ENCODE data around the gene MEX3C. TPM values are rescaled to one million over a fixed set of nuclear protein-coding genes. Genes with fewer than 3 reads are reported as not detected.

The MEX3C gene
- 27.2 TPM for total RNA-seq
- long read RNA-seq, partial matches to known transcripts = 0 of 2 reads
- long read RNA-seq, other reads (novel, unspliced or antisense) = 1 of 2 reads

DNA sequence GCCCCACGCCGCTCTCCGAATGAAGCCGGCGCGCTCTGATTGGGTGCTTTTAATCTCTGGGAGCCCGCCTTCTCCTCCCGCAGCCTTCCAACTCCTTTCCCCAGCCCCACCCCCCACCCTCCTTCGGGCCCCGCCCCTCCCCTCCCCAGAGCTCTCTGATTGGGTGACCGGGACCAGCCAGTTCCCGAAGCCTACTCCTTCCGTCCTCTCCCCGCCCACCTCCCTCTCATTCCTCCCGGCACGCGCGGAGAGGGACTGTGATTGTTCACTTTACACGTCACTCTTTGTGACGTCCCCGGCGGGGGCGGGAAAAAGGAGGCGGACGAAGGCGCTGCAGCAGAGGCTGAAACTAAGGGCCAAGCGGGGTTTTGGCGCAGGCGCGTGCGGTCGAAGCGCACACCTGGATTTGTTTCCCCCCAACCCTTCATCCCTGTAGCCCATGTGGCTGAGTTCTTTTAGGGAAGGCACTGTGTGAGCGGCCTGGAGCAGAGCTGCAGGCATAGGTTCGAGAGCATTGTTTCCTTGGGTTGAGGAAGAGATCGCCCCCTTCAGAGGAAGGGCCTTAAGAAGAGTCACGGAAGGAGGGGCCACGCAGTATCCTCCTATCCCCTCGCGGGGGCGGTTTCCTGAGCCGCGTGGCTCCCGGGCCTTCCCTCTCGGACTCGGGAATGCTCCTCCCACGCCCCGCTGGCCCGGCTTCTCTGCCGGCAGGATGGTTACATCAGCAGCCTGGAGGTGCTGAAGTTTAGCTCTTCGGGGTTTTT is at the start of gene MEX3C:
Gene MEX3C (minus strand): TSS at position 21 of the 764 bp plus-strand sequence. CDS start 361 bp downstream, outside the sequence.
- DNase-seq (ENCODE audit: low spot score) = peak; percentile 100

DNA sequence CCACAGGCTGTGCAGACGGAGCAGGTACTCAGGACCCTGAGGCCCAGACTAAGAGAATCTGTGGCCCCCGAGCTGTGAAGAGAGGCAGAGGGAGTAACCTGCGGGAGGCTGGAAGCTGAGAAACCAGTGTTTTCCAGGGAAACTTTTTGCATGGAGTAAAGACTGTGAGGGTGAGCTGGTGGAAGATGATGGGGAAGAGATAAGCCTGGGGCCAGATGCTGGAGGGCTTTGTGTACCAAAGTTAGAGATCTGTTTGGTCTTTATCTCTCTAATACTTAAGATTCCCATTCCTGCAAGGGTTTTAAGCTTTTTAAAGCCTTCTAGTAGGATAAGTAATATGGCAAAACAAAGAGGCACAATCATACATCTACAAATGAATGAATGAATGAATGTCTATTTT is 43.7 kb upstream of the MEX3C start:
- no peak for DNase-seq (ENCODE audit: low spot score)

DNA sequence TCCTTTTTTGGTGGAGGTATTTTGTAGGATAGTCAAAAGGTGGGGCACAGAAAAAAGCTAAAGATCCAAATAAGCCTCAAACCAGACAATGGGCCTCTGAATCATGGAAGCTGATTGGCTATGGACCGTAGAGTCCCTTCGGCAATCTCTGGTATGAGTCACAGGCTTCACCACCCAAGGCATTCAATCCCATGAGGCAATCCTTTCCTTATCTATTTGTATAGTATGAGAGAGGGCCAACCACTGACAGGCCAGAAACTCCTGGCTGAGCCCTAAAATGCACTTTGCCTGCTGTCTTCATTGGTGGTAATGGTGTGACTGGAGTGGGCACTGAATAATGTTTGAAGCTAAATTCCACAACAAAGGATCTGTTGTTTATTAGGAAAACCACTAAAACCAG is 38.7 kb upstream of the MEX3C start:
- no peak for DNase-seq (ENCODE audit: low spot score)

DNA sequence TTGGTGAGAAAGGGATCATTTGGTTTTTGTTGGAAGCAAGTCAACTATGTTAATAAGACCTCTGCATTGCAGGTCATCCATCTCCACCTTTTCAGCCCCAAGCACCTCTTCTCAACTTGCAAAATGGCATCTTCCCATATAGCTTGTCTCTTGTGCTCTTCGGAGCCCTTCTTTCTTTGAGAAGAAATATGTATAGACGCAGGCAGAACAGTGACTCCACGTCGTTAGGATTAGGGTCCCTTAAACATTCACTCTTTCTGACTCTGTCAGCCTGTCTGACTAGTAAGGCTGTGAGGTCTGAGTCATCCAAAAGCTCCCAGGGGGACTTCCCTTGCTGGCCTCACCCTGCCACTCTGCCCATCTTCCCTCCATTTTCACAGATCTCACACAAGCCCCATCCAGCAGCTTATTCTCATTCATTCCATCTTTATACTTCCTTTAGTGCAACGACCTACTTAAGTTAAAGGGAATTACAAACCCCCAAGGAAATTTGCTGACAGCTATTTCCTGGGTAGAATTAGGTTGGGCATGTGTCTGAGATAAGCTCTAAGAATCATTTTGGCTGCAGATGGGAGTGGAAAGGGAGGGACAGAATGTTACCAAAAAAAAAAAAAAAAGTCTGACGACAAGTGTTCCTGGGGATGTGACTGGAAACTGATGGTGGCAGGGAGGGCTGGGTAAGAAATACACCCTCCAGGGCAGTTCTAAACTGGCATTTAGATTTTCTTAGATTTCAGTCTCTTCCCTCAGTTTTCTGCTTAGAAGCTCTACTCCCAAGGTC is 37.7 kb upstream of the MEX3C start:
- DNase-seq (ENCODE audit: low spot score) = no peak

DNA sequence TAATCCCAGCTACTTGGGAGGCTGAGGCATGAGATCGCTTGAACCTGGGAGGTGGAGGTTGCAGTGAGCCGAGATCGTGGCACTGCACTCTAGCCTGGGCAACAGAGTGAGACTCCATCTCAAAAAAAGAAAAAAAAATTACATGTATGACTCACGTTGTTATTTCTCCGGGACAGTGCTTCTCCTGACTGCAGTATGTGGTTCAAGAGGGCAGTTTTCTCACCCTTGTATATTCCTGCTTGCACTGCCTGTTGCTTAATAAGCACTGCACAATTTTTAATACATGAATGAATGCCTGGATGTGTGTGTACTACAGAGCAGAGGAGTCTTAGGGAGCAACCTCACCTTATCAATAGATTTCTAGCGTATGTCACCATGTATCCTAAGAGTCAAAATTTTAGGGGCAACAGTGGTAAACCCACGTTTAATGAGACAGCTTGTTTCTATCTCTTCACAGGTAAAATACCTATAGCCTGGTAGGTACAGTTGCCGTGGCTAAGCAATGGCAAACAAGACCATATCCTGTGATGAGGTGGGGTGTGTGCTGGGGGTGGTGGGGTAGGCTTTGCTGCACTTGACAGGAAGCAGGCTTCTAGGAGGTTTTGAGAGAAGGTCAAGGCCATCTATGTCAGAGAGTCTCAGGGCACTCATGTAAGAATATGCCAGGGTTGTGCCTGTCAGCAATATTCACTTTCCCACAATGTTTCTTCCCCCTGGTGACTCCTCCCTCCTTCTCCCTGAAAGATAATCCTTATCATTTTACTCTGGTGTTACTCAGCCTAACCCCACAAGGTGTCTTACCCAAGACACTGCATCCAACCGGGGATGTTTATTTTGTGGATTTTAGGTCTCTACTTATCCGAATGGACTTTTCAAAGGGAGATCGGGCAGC is 36.9 kb upstream of the MEX3C start:
- DNase-seq (ENCODE audit: low spot score) = no peak

DNA sequence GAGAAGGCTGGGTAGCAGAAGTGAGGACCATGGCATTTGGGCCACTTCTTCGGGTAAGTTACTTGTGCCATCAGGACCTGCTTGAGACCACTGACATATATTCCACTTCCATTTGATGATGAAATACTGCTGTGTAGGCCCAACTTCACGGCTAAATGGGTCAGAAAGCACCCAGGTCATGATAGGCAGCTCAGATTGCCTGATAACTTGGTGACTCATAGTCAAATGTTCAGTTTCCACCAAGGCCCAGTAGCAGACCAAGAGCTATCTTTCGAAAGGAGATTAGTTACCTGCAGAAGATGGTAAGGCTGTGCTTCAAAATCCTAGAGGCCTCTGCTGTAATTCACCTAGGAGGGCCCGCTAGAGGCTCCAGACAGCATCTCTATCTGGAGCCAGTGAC is 31.8 kb upstream of the MEX3C start:
- DNase-seq (ENCODE audit: low spot score) = no peak

DNA sequence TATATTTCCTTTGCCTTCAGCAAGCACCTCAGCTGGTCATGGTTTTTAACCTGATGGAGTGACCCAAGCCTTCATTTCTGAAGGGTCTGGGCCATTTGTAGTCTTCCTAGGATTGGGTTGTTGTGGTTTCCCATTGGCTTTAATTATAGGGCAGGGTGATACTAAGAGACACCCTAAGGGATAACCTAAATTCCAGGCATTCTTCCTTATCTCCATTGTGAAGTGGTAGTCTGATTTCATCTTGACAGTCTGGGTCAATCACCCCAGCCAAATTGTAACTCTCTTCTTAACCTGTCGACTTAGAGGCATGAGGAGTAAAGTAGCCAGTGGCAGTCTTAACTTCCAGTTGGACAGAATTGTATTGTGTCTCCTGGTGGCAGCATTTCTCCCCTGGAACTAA is 30.2 kb upstream of the MEX3C start:
- no peak for DNase-seq (ENCODE audit: low spot score)

DNA sequence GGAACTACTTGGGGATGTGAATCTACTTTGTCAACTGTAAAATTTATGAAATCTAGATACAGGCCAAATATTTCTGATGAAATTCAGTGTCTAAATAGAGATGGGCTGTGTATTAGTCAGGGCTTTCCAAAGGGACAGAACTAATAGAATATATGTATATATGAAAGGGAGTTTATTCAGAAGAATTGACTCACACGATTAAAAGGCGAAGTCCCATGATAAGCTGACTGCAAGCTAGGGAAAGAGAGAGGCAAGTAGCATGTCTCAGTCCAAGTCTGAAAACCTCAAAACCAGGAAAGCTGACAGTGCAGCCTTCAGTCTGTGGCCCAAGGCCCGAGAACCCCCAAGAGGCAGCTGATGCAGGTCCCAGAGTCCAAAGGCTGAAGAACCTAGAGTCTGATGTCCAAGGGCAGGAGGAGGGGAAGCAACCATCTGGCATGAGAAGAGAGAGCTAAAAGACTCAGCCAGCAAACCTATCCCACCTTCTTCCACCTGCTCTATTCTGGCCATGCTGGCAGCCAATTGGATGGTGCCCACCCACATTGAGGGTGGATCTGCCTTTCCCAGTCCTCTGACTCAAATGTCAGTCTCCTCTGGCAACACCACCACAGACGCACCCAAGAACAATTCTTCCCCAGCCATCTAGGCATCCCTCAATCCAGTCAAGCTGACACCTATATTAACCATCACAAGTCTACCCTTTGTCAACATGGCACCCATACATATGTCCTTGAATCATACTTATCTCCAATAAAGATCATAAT is 29.3 kb upstream of the MEX3C start:
- no peak for DNase-seq (ENCODE audit: low spot score)

DNA sequence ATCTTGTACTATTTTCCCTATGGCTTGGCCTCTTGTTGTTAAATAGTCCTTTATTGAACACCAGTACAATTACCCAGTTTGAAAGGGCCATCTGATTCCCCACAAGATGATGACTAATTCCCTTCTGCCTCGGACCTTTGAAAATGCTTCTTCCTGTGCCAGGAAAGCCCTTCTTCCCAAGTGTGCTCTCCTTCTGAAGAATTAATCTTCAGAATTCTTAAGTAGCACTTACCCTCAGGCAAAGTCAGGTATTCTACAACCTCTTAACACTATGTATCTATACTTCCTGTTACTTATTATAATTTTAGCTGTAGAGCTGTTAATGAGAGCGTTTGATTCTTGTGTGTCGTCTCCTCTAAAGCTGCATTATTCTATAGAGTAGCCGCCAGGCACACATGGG is 28.6 kb upstream of the MEX3C start:
- DNase-seq (ENCODE audit: low spot score) = no peak

DNA sequence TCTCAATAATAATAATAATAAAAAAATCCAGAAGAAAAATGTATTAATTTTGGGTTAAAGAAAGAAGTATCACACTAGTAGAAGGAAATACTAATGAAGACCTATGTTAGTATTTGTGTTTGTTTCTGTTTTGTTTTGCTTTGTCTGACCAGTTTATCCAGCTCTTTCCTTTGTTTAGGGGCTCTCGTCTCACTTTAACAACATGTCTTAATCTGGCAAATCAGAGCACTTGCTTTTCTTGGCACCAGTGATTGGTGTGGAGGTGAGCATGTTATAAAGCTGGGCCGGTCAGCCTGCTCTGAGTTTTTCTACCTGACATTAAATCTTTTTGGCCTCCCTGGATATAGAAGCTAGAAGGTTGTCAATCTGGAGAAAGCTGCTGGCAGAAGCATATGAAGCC is 15.1 kb upstream of the MEX3C start:
- DNase-seq (ENCODE audit: low spot score) = no peak

DNA sequence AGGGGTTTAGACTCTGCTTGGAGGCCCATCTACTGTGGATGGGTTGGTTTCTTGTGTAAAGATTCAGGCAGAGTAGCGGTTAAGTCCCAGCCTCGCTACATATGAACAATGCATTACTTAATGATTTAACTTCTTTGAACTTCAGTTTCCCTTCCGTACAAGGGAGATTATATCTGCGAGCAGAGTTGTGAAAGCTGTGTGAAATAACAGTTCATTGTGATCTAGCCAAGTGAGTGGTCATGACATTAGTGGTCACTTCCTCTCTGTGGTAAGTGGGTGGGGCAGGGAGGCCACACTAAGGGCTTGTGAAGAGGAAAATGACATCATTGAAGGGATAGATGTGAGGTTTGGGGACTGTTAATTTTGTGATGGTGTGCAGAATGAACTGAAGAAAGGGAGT is 14.1 kb upstream of the MEX3C start:
- no peak for DNase-seq (ENCODE audit: low spot score)

DNA sequence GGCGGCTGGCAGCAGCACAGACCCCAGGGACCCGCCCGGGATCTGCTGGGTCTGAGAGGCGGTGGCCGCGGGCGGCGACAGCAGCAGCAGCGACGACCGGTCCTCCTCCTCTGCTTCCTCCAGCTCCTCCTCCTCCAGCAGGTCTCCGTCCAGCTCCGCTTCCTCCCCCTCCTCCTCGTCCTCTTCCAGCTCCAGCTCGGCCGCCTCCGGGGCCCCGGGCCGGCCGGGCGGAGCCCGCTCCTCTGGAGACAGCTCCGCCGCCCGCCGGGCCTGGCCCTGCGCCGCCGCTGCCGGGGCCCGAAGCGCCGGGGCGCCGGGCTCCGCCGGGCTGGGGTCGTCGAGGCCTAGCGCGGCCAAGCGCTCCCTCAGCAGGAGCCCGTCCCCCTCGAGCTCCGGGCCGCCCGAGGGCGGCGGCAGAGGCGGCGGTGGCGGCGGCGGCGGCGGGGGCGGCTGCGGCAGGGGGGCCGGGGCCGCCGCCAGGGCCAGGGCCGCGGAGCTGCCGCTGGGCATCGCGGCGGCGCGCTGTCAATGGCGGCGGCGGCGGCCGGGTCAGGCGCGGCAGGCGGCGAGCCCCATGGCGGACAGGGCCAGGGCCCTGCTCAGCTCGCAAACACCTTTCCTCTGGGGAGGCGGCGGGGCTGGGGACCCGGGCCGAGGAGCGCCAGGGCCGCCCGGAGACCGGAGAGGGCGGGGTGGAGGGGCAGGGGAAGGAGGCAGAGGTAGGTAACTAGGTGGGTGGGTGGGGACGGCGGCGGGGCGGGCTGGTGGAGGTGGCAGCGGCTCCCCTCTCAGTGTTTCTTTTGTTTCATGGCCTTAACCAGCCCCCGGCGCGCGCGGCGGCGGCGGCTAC is 445 bp downstream of the MEX3C start:
- DNase-seq (ENCODE audit: low spot score) = no peak

DNA sequence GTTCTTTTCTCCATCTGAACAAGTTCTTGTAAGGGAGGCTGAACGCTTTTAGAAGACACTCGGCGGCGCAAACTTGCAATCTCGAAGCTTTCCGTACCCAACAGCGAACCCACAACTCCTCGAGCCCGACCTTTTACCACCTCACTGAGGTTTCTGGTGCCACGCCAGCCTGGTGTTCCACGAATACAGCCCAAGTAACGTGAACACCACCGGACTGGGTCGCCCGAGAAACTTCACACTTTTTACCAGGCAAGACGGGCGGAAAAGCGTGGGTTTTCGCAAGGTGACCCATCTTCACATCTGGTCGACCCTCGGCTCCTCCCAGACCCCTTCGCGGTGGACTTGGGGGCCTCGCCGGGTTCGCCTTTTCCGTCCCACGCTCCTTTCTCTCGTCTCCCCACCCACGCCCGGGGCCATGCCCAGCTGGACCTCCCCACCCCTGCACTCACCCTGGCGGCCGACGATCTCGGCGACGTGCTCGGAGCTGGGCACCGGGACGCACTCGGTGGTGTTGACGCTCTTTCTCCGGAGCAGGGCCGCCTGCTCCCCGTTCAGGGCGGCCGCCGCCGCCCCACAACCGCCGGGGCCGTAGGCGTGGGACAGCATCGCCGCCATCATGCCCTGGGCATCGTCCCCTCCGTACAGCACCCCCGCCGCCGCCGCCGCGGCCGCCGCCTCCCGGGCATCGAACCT is 1.2 kb downstream of the MEX3C start:
- DNase-seq (ENCODE audit: low spot score) = no peak

DNA sequence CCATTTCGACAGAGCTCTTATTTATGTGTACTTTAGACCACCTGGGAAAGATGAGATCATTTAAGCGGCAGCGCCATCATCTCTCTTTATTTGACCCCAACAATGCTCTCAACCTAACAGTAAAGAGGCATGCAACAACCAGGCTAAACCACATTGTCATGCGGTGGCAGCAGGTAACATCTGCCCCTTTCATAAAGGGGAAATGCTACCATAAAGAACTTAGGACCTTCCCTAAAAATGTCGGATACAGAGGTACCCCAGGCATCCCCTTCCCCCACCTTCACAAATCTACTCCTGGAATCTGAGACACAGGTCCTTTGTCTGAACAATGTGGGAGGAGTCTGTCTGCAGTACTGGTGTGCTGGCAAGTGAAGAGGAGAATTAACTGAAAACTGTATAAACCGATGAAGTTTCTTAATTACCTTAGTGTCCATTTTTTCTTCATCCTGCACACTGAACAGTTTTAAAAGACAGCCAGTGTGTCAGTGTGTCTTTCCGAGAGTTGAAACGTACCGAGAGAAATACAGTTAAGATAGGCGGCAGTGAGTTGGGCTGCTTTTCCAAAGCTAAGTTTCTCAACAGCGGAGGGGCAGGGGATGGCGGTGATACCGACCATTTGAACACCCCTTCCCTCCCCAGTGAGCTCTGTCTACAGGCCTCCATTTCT is 1.9 kb downstream of the MEX3C start:
- DNase-seq (ENCODE audit: low spot score) = no peak

DNA sequence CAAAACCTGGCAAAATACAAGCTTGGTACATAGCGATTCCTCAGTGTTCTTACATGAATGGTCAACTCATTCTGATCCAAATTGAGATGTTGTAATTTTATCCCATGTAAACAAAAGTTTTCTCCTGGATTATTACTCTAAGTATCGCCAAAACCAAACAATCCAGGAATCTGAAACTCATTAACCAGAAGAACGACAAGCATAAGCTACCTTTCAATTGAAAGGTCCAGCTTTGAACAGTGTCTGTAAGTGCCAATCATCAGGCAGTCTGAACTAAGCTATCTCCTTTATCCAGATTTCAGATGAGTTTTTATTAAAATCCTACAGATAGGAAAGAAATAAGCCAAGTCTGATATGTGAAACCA is 2.4 kb downstream of the MEX3C start:
- no peak for DNase-seq (ENCODE audit: low spot score)

DNA sequence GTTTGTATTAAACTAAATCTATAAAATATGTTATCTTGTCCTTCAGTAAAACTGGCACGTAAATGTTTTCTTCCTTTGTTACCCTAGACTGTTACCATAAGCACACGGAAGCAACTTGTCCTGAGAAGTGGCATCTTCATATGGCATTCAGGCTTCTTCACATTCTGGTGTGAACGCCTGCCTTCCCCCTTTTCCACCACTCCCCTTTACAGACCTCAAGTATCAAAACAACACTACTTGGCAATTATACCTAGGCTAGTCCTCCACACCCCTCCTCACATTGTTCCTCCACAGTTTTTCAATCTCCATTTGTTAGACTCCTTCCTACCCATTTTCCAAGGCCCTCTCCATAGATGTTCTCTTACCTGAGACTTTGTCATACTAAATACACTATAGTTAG is 2.9 kb downstream of the MEX3C start:
- no peak for DNase-seq (ENCODE audit: low spot score)

DNA sequence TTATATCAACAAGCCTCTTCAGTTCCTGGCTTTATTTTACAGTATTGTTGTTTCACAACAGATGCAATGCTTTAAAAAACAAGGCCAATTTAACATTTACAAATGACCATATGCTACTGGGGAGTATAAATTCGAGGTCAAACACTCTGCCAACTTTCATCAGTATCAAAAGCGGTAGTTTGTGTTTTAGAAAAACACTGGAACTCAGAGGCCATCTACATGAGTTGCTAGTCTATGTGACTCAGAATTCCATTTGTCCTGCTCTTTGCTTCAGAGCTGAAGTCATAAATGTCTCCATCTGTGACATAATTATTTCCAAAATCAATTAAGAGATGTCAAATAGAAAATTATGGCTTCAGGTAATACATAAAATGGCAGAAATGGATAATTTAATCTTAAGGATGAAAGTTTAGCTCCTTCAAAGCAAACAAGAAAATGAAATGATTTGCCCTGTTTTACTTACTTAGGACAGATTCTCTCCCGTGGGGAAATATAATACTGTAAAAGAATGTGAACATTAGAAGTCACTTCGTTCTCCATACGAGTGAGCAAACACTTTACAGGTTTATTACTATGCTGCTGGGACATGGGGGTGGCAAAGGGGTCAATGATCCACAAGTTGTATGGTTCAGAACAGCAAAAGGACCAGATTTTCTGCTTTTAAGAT is 3.7 kb downstream of the MEX3C start:
- no peak for DNase-seq (ENCODE audit: low spot score)

DNA sequence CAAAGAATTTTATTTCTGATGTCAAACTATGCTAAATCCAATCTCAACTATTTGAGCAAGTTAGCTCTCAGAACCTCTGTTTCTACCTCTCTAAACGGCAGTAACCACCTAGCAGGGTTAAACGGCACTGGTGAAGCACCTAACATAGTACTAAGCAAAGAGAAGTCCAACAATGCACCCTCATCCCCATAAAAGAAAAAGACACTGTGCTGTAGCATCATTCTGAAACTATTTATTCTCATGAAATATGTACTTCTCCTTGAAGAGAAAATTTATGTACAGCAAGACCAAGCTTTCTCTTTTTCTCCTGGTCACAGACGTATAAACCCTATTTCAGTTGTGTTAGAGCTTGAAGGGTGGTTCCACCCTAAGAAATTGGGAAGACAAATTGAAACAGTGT is 4.8 kb downstream of the MEX3C start:
- no peak for DNase-seq (ENCODE audit: low spot score)

All from mesenteric fat pad (tissue), 1 donor.